ENCODE results near the gene SIGLEC7. TPM values are rescaled to one million over a fixed set of nuclear protein-coding genes. Genes with fewer than 3 reads are reported as not detected.

SIGLEC7 gene
- total RNA-seq, 2 experiments from 2014 or later = 0.20 TPM; not detected in 1

GRCh38 chr19:51183629-51184028, 41.5 kb downstream of the SIGLEC7 start:
- H3K27me3 ChIP-seq (ENCODE audit: control insufficient read depth in 1 of 2, insufficient read depth in 2 of 2, low read length in 2 of 2) = peaks cover 0 to 6% of the 10 kb centered on the region in 2 experiments
- DNase-seq (no peak), ATAC-seq (ENCODE audit: poor library complexity) (no peak)
- ChIA-PET POLR2A (no interaction called here), CTCF (no interaction called here)
- Mint-ChIP-seq H3K36me3 (ENCODE audit: low read depth) (no peaks in the 10 kb centered on the region), H3K27me3 (peaks cover 35% of the 10 kb centered on the region), H3K4me1 (ENCODE audit: low read depth) (no peaks in the 10 kb centered on the region), H3K4me3 (no peak overlapping the region), H3K27ac (no peak overlapping the region), H3K9me3 (no peaks in the 10 kb centered on the region)
- no peak overlapping the region for H3K27ac ChIP-seq (ENCODE audit: low read depth in 1 of 2, low read length in 2 of 2)
- H3K4me3 ChIP-seq (ENCODE audit: low read length) = no peak overlapping the region
- intact Hi-C loops (cut with DNase I, micrococcal nuclease) = no loop called here
- peaks cover 0 to 3% of the 10 kb centered on the region in 2 experiments for H3K9me3 ChIP-seq (ENCODE audit: control insufficient read depth in 1 of 2, insufficient read depth in 1 of 2, low read length in 2 of 2)
- H3K4me1 ChIP-seq (ENCODE audit: insufficient read depth, low read length) = no peaks in the 10 kb centered on the region
- TF ChIP-seq CTCF (IDR thresholded peaks at IDR 0.05) = no peak
- H3K36me3 ChIP-seq (ENCODE audit: insufficient read depth, low read length) = no peaks in the 10 kb centered on the region

GRCh38 chr19:51185069-51185867, 43.2 kb downstream of the SIGLEC7 start:
- Histone ChIP-seq H3K9me3 (ENCODE audit: control insufficient read depth in 1 of 2, insufficient read depth in 1 of 2, low read length in 2 of 2) (peaks cover 0 to 3% of the 10 kb centered on the region in 2 experiments), H3K27ac (ENCODE audit: low read depth in 1 of 2, low read length in 2 of 2) (no peak overlapping the region), H3K27me3 (ENCODE audit: control insufficient read depth in 1 of 2, insufficient read depth in 2 of 2, low read length in 2 of 2) (peaks cover 0 to 6% of the 10 kb centered on the region in 2 experiments), H3K4me3 (ENCODE audit: low read length) (no peak overlapping the region), H3K36me3 (ENCODE audit: insufficient read depth, low read length) (no peaks in the 10 kb centered on the region), H3K4me1 (ENCODE audit: insufficient read depth, low read length) (no peaks in the 10 kb centered on the region)
- Mint-ChIP-seq H3K27ac (no peak overlapping the region), H3K4me1 (ENCODE audit: low read depth) (no peaks in the 10 kb centered on the region), H3K9me3 (no peaks in the 10 kb centered on the region), H3K36me3 (ENCODE audit: low read depth) (no peaks in the 10 kb centered on the region), H3K4me3 (no peak overlapping the region), H3K27me3 (peaks cover 29% of the 10 kb centered on the region)
- ATAC-seq (ENCODE audit: poor library complexity) = no peak
- DNase-seq = no peak
- ChIA-PET POLR2A (no interaction called here), CTCF (no interaction called here)
- TF ChIP-seq CTCF (IDR thresholded peaks at IDR 0.05) = no peak
- intact Hi-C loops (cut with DNase I, micrococcal nuclease) = no loop called here

GRCh38 chr19:51185868-51186215, 43.7 kb downstream of the SIGLEC7 start:
- Histone ChIP-seq H3K27me3 (ENCODE audit: control insufficient read depth in 1 of 2, insufficient read depth in 2 of 2, low read length in 2 of 2) (peaks cover 0 to 6% of the 10 kb centered on the region in 2 experiments), H3K4me3 (ENCODE audit: low read length) (no peak overlapping the region), H3K36me3 (ENCODE audit: insufficient read depth, low read length) (no peaks in the 10 kb centered on the region), H3K9me3 (ENCODE audit: control insufficient read depth in 1 of 2, insufficient read depth in 1 of 2, low read length in 2 of 2) (peaks cover 0 to 3% of the 10 kb centered on the region in 2 experiments), H3K27ac (ENCODE audit: low read depth in 1 of 2, low read length in 2 of 2) (no peak overlapping the region), H3K4me1 (ENCODE audit: insufficient read depth, low read length) (no peaks in the 10 kb centered on the region)
- ChIA-PET CTCF (no interaction called here), POLR2A (no interaction called here)
- intact Hi-C loops (cut with DNase I, micrococcal nuclease) = no loop called here
- TF ChIP-seq CTCF (IDR thresholded peaks at IDR 0.05) = no peak
- Mint-ChIP-seq H3K4me1 (ENCODE audit: low read depth) (no peaks in the 10 kb centered on the region), H3K27ac (no peak overlapping the region), H3K4me3 (no peak overlapping the region), H3K27me3 (peaks cover 29% of the 10 kb centered on the region), H3K36me3 (ENCODE audit: low read depth) (no peaks in the 10 kb centered on the region), H3K9me3 (no peaks in the 10 kb centered on the region)
- DNase-seq (no peak), ATAC-seq (ENCODE audit: poor library complexity) (no peak)

All from CD4-positive, alpha-beta T cell (primary cell).